ENCODE data around the gene SERPINE3. TPM values are rescaled to one million over a fixed set of nuclear protein-coding genes. Genes with fewer than 3 reads are reported as not detected.
A peak's percentile ranks its signal among the peaks of the same experiment; 100 is the strongest.

The SERPINE3 gene
- polyA plus RNA-seq, 1 experiment: not detected

- TF ChIP-seq CTCF (IDR thresholded peaks at IDR 0.05; ENCODE audit: low read depth, low read length): no peak
- POLR2A ChIA-PET: no interaction called here
- Histone ChIP-seq H3K27ac (ENCODE audit: low read depth, low read length) (no peak overlapping the region), H3K4me3 (ENCODE audit: low read depth, low read length) (no peak overlapping the region), H3K9me3 (ENCODE audit: control insufficient read depth, insufficient read depth, low read length) (no peaks in the 10 kb centered on the region), H3K27me3 (ENCODE audit: control insufficient read depth, insufficient read depth, low read length) (no peaks in the 10 kb centered on the region)
- DNase-seq (ENCODE audit: low read depth, low spot score): no peak
- CTCF ChIA-PET: no interaction called here
Measured at GRCh38 chr13:51339952-51340732, 651 bp downstream of the SERPINE3 start.

- Histone ChIP-seq H3K27ac (ENCODE audit: low read depth, low read length) (no peak overlapping the region), H3K4me3 (ENCODE audit: low read depth, low read length) (no peak overlapping the region), H3K27me3 (ENCODE audit: control insufficient read depth, insufficient read depth, low read length) (no peaks in the 10 kb centered on the region), H3K9me3 (ENCODE audit: control insufficient read depth, insufficient read depth, low read length) (no peaks in the 10 kb centered on the region)
- DNase-seq (ENCODE audit: low read depth, low spot score): no peak
- CTCF ChIA-PET: no interaction called here
- POLR2A ChIA-PET: no interaction called here
- TF ChIP-seq CTCF (IDR thresholded peaks at IDR 0.05; ENCODE audit: low read depth, low read length): no peak
Measured at GRCh38 chr13:51341232-51341631, 1.7 kb downstream of the SERPINE3 start.

- DNase-seq (ENCODE audit: low read depth, low spot score): no peak
- Histone ChIP-seq H3K9me3 (ENCODE audit: control insufficient read depth, insufficient read depth, low read length) (no peaks in the 10 kb centered on the region), H3K27me3 (ENCODE audit: control insufficient read depth, insufficient read depth, low read length) (no peaks in the 10 kb centered on the region), H3K27ac (ENCODE audit: low read depth, low read length) (no peak overlapping the region), H3K4me3 (ENCODE audit: low read depth, low read length) (no peak overlapping the region)
- CTCF ChIA-PET: no interaction called here
- POLR2A ChIA-PET: no interaction called here
- TF ChIP-seq CTCF (IDR thresholded peaks at IDR 0.05; ENCODE audit: low read depth, low read length): no peak
Measured at GRCh38 chr13:51341791-51342190, 2.3 kb downstream of the SERPINE3 start.

- peak; percentile 4 for DNase-seq (ENCODE audit: low read depth, low spot score)
- no peak overlapping the region for H3K27ac ChIP-seq (ENCODE audit: low read depth, low read length)
- H3K9me3 ChIP-seq (ENCODE audit: control insufficient read depth, insufficient read depth, low read length): no peaks in the 10 kb centered on the region
- no peak for TF ChIP-seq CTCF (IDR thresholded peaks at IDR 0.05; ENCODE audit: low read depth, low read length)
- no peak overlapping the region for H3K4me3 ChIP-seq (ENCODE audit: low read depth, low read length)
- CTCF ChIA-PET: no interaction called here
- H3K27me3 ChIP-seq (ENCODE audit: control insufficient read depth, insufficient read depth, low read length): no peaks in the 10 kb centered on the region
- POLR2A ChIA-PET: no interaction called here
Measured at GRCh38 chr13:51342706-51343105, 3.2 kb downstream of the SERPINE3 start.

- Histone ChIP-seq H3K4me3 (ENCODE audit: low read depth, low read length) (no peak overlapping the region), H3K27me3 (ENCODE audit: control insufficient read depth, insufficient read depth, low read length) (no peaks in the 10 kb centered on the region), H3K9me3 (ENCODE audit: control insufficient read depth, insufficient read depth, low read length) (no peaks in the 10 kb centered on the region), H3K27ac (ENCODE audit: low read depth, low read length) (no peak overlapping the region)
- POLR2A ChIA-PET: no interaction called here
- CTCF ChIA-PET: no interaction called here
- DNase-seq (ENCODE audit: low read depth, low spot score): no peak
- no peak for TF ChIP-seq CTCF (IDR thresholded peaks at IDR 0.05; ENCODE audit: low read depth, low read length)
Measured at GRCh38 chr13:51343475-51343874, 4.0 kb downstream of the SERPINE3 start.

All from AG04450 (cell line).